WTC11 (cell line): Measurements from ENCODE around the gene CAB39L. TPM values are rescaled to one million over a fixed set of nuclear protein-coding genes. Genes with fewer than 3 reads are reported as not detected.

ENCODE experiments used
- ATAC-seq: fragments of 200-7000 bp; cut with Tn5 transposase; 2 replicates; pipeline ENCODE4 v1.10.0; 2021; ENCODE audit warnings: mild to moderate bottlenecking, moderate library complexity
- CTCF ChIA-PET: fragments of 300-600 bp; sonication (Branson Sonifier 250); formaldehyde crosslinking; loops from one replicate; lab custom pipeline; 2021; ENCODE audit warnings: antibody characterized with exemption; lab: Charles Lee
- POLR2A ChIA-PET: fragments of 350-600 bp; sonication (Branson Sonifier 250); formaldehyde crosslinking; loops from one replicate; lab custom pipeline; 2021; ENCODE audit warnings: antibody characterized with exemption; lab: Charles Lee
- DNase-seq: peaks from one replicate; pipeline ENCODE4 v3.0.0; 2021; ENCODE audit warnings: low spot score
- H3K27ac Mint-ChIP-seq: 2 replicates; pipeline ENCODE4 v1.8.0; 2021; ENCODE audit warnings: mixed read lengths
- H3K27me3 Mint-ChIP-seq: 2 replicates; pipeline ENCODE4 v1.8.0; 2021; ENCODE audit warnings: low read depth, mild to moderate bottlenecking, moderate library complexity, mixed read lengths
- H3K36me3 Mint-ChIP-seq: 2 replicates; pipeline ENCODE4 v1.8.0; 2021; ENCODE audit warnings: mixed read lengths
- H3K4me1 Mint-ChIP-seq: 2 replicates; pipeline ENCODE4 v1.8.0; 2022; ENCODE audit warnings: mixed read lengths
- H3K4me3 Mint-ChIP-seq: 2 replicates; pipeline ENCODE4 v1.8.0; 2021; ENCODE audit warnings: mild to moderate bottlenecking, moderate library complexity, mixed read lengths
- H3K9me3 Mint-ChIP-seq: 2 replicates; pipeline ENCODE4 v1.8.0; 2021; ENCODE audit warnings: mixed read lengths
- CBFB ChIP-seq: sonication (generic); formaldehyde crosslinking; IDR thresholded peaks from 2 replicates; pipeline ENCODE4 v1.8.1; 2022; ENCODE audit warnings: mild to moderate bottlenecking, low read depth, missing genetic modification reagents
- ELF4 ChIP-seq: sonication (generic); formaldehyde crosslinking; IDR thresholded peaks from 2 replicates; pipeline ENCODE4 v1.8.1; 2022; ENCODE audit warnings: low read depth, mild to moderate bottlenecking, moderate library complexity, missing genetic modification reagents
- ESRRA ChIP-seq: sonication (generic); formaldehyde crosslinking; IDR thresholded peaks from 2 replicates; pipeline ENCODE4 v1.8.1; 2022; ENCODE audit warnings: mild to moderate bottlenecking, missing genetic modification reagents, borderline replicate concordance
- ETV6 ChIP-seq: sonication (generic); formaldehyde crosslinking; IDR thresholded peaks from 2 replicates; pipeline ENCODE4 v1.8.1; 2022; ENCODE audit warnings: mild to moderate bottlenecking, missing genetic modification reagents
- FOXJ3 ChIP-seq: sonication (generic); formaldehyde crosslinking; IDR thresholded peaks from 2 replicates; pipeline ENCODE4 v1.9.0; 2021; ENCODE audit warnings: missing genetic modification reagents, mild to moderate bottlenecking, borderline replicate concordance
- FOXK1 ChIP-seq: sonication (generic); formaldehyde crosslinking; IDR thresholded peaks from 2 replicates; pipeline ENCODE4 v1.8.0; 2022; ENCODE audit warnings: mild to moderate bottlenecking, moderate library complexity, missing genetic modification reagents
- HMGA2 ChIP-seq: fragments of 250-450 bp; sonication (Bioruptor Pico); IDR thresholded peaks from 2 replicates; pipeline ENCODE4 v1.4.0; 2021; ENCODE audit warnings: mild to moderate bottlenecking, moderate library complexity
- IRF2 ChIP-seq: sonication (generic); formaldehyde crosslinking; IDR thresholded peaks from 2 replicates; pipeline ENCODE4 v1.8.0; 2022; ENCODE audit warnings: low read depth, missing genetic modification reagents, borderline replicate concordance
- MXD4 ChIP-seq: fragments of 250-450 bp; sonication (Bioruptor Pico); IDR thresholded peaks from 2 replicates; pipeline ENCODE4 v1.8.0; 2021; ENCODE audit warnings: mild to moderate bottlenecking, moderate library complexity, borderline replicate concordance
- NFE2L1 ChIP-seq: sonication (generic); formaldehyde crosslinking; IDR thresholded peaks from 2 replicates; pipeline ENCODE4 v1.8.1; 2023; ENCODE audit warnings: missing genetic modification reagents
- PRRX2 ChIP-seq: fragments of 250-450 bp; sonication (Bioruptor Pico); IDR thresholded peaks from 2 replicates; pipeline ENCODE4 v1.8.0; 2021; ENCODE audit warnings: mild to moderate bottlenecking
- SMAD3 ChIP-seq: sonication (generic); formaldehyde crosslinking; IDR thresholded peaks from 2 replicates; pipeline ENCODE4 v1.8.0; 2022; ENCODE audit warnings: missing genetic modification reagents, mild to moderate bottlenecking, borderline replicate concordance
- SMAD4 ChIP-seq: sonication (generic); formaldehyde crosslinking; IDR thresholded peaks from 2 replicates; pipeline ENCODE4 v1.8.0; 2022; ENCODE audit warnings: mild to moderate bottlenecking, missing genetic modification reagents
- TCF7 ChIP-seq: sonication (generic); formaldehyde crosslinking; IDR thresholded peaks from 2 replicates; pipeline ENCODE4 v1.8.0; 2022; ENCODE audit warnings: mild to moderate bottlenecking, low read depth, missing genetic modification reagents, moderate library complexity
- TP53 ChIP-seq: sonication (generic); formaldehyde crosslinking; IDR thresholded peaks from 2 replicates; pipeline ENCODE4 v1.8.1; 2023; ENCODE audit warnings: mild to moderate bottlenecking, missing genetic modification reagents
- ZNF121 ChIP-seq: sonication (generic); formaldehyde crosslinking; IDR thresholded peaks from 2 replicates; pipeline ENCODE4 v1.8.0; 2023; ENCODE audit warnings: missing genetic modification reagents
- ZNF263 ChIP-seq: sonication (generic); formaldehyde crosslinking; IDR thresholded peaks from 2 replicates; pipeline ENCODE4 v1.8.1; 2022; ENCODE audit warnings: low read depth, mild to moderate bottlenecking, moderate library complexity, missing genetic modification reagents
- ZNF671 ChIP-seq: fragments of 250-450 bp; sonication (Bioruptor Pico); IDR thresholded peaks from 2 replicates; pipeline ENCODE4 v1.8.0; 2021; ENCODE audit warnings: mild to moderate bottlenecking
- total RNA-seq: library from RNA; stranded (reverse); gene quantifications from 3 replicates; pipeline ENCODE4 v1.2.3, GENCODE V29; 2021
- TF ChIP-seq, protein P1 (sequence below): fragments of 250-450 bp; sonication (Bioruptor Pico); IDR thresholded peaks from 2 replicates; pipeline ENCODE4 v1.9.0; 2021; ENCODE audit warnings: mild to moderate bottlenecking
- TF ChIP-seq, protein P2 (sequence below): sonication (generic); formaldehyde crosslinking; IDR thresholded peaks from 2 replicates; pipeline ENCODE4 v1.8.0; 2023; ENCODE audit warnings: missing genetic modification reagents, mild to moderate bottlenecking, borderline replicate concordance
- TF ChIP-seq, protein P3 (sequence below): fragments of 250-450 bp; sonication (Bioruptor Pico); IDR thresholded peaks from 2 replicates; pipeline ENCODE4 v1.9.0; 2021; ENCODE audit warnings: mild to moderate bottlenecking
- TF ChIP-seq, protein P4 (sequence below): sonication (generic); formaldehyde crosslinking; IDR thresholded peaks from 2 replicates; pipeline ENCODE4 v1.8.1; 2022; ENCODE audit warnings: missing genetic modification reagents, borderline replicate concordance
- TF ChIP-seq, protein P5 (sequence below): sonication (generic); formaldehyde crosslinking; IDR thresholded peaks from 2 replicates; pipeline ENCODE4 v1.8.1; 2023; ENCODE audit warnings: mild to moderate bottlenecking, missing genetic modification reagents, moderate library complexity
- TF ChIP-seq, protein P6 (sequence below): sonication (generic); formaldehyde crosslinking; IDR thresholded peaks from 2 replicates; pipeline ENCODE4 v1.8.1; 2022; ENCODE audit warnings: mild to moderate bottlenecking, missing genetic modification reagents, moderate library complexity, borderline replicate concordance

Gene CAB39L
- total RNA-seq, 1 experiment from 2014 or later = 3.3 TPM

DNA sequence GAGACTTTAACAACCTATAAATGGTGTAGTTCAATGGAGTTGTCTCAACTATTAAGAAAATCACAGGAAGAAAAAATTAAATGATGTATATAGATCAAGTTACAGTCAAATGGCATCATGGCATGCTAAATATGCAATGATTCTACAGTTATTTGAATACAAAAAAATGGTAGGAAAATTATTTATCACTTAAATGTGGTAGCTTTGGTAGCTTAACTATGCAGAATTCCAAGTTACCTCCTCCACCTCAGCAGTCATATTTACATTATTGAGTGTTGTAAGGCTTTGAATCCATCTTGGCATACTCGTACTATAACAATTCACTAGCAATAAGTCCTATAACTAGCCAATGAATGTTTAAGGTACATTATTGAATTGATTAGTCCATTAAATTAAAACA is 36.8 kb downstream of the CAB39L start:
- Mint-ChIP-seq H3K36me3 (no peaks in the 10 kb centered on the region), H3K27ac (no peak overlapping the region), H3K9me3 (no peaks in the 10 kb centered on the region), H3K4me3 (no peak overlapping the region), H3K27me3 (peaks cover 59% of the 10 kb centered on the region), H3K4me1 (no peaks in the 10 kb centered on the region)
- ATAC-seq (no peak), DNase-seq (no peak)
- TF ChIP-seq ZNF671 (CRISPR knock-in tag) = no peak
- TF ChIP-seq CBFB (CRISPR knock-in tag) = no peak
- TF ChIP-seq SMAD3 (CRISPR knock-in tag) = no peak
- TF ChIP-seq, protein P1, sequence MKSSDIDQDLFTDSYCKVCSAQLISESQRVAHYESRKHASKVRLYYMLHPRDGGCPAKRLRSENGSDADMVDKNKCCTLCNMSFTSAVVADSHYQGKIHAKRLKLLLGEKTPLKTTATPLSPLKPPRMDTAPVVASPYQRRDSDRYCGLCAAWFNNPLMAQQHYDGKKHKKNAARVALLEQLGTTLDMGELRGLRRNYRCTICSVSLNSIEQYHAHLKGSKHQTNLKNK (CRISPR knock-in tag) = no peak
- TF ChIP-seq TP53 = no peak
- TF ChIP-seq, protein P2, sequence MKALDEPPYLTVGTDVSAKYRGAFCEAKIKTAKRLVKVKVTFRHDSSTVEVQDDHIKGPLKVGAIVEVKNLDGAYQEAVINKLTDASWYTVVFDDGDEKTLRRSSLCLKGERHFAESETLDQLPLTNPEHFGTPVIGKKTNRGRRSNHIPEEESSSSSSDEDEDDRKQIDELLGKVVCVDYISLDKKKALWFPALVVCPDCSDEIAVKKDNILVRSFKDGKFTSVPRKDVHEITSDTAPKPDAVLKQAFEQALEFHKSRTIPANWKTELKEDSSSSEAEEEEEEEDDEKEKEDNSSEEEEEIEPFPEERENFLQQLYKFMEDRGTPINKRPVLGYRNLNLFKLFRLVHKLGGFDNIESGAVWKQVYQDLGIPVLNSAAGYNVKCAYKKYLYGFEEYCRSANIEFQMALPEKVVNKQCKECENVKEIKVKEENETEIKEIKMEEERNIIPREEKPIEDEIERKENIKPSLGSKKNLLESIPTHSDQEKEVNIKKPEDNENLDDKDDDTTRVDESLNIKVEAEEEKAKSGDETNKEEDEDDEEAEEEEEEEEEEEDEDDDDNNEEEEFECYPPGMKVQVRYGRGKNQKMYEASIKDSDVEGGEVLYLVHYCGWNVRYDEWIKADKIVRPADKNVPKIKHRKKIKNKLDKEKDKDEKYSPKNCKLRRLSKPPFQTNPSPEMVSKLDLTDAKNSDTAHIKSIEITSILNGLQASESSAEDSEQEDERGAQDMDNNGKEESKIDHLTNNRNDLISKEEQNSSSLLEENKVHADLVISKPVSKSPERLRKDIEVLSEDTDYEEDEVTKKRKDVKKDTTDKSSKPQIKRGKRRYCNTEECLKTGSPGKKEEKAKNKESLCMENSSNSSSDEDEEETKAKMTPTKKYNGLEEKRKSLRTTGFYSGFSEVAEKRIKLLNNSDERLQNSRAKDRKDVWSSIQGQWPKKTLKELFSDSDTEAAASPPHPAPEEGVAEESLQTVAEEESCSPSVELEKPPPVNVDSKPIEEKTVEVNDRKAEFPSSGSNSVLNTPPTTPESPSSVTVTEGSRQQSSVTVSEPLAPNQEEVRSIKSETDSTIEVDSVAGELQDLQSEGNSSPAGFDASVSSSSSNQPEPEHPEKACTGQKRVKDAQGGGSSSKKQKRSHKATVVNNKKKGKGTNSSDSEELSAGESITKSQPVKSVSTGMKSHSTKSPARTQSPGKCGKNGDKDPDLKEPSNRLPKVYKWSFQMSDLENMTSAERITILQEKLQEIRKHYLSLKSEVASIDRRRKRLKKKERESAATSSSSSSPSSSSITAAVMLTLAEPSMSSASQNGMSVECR (CRISPR knock-in tag) = no peak
- TF ChIP-seq, protein P3, sequence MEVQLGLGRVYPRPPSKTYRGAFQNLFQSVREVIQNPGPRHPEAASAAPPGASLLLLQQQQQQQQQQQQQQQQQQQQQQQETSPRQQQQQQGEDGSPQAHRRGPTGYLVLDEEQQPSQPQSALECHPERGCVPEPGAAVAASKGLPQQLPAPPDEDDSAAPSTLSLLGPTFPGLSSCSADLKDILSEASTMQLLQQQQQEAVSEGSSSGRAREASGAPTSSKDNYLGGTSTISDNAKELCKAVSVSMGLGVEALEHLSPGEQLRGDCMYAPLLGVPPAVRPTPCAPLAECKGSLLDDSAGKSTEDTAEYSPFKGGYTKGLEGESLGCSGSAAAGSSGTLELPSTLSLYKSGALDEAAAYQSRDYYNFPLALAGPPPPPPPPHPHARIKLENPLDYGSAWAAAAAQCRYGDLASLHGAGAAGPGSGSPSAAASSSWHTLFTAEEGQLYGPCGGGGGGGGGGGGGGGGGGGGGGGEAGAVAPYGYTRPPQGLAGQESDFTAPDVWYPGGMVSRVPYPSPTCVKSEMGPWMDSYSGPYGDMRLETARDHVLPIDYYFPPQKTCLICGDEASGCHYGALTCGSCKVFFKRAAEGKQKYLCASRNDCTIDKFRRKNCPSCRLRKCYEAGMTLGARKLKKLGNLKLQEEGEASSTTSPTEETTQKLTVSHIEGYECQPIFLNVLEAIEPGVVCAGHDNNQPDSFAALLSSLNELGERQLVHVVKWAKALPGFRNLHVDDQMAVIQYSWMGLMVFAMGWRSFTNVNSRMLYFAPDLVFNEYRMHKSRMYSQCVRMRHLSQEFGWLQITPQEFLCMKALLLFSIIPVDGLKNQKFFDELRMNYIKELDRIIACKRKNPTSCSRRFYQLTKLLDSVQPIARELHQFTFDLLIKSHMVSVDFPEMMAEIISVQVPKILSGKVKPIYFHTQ (CRISPR knock-in tag) = no peak
- no peak for TF ChIP-seq ZNF121 (CRISPR knock-in tag)
- ChIA-PET CTCF (interaction anchor here (0.5 kb wide), 1 partner anchor 90 kb away, joined by 3 read pairs; no protein-coding TSS in a partner anchor), POLR2A (no interaction called here)

DNA sequence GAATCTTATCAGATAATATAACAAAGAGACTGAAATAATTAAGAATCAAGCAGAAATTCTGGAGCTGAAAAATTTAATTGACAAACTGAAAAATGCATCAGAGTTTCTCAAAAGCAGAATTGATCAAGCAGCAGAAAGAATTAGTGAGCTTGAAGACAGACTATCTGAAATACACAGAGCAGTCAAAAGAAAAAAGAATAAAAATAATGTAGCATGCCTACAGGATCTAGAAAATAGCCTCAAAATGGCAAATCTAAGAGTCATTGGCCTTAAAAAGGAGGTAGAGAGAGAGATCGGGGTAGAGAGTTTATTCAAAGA is 39.2 kb downstream of the CAB39L start:
- TF ChIP-seq, protein P4, sequence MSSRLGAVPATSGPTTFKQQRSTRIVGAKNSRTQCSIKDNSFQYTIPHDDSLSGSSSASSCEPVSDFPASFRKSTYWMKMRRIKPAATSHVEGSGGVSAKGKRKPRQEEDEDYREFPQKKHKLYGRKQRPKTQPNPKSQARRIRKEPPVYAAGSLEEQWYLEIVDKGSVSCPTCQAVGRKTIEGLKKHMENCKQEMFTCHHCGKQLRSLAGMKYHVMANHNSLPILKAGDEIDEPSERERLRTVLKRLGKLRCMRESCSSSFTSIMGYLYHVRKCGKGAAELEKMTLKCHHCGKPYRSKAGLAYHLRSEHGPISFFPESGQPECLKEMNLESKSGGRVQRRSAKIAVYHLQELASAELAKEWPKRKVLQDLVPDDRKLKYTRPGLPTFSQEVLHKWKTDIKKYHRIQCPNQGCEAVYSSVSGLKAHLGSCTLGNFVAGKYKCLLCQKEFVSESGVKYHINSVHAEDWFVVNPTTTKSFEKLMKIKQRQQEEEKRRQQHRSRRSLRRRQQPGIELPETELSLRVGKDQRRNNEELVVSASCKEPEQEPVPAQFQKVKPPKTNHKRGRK (CRISPR knock-in tag) = no peak
- TF ChIP-seq ELF4 (CRISPR knock-in tag) (no peak), ETV6 (no peak), FOXK1 (CRISPR knock-in tag) (no peak), PRRX2 (CRISPR knock-in tag) (no peak), ESRRA (CRISPR knock-in tag) (no peak), TCF7 (CRISPR knock-in tag) (no peak), FOXJ3 (CRISPR knock-in tag) (no peak), SMAD4 (CRISPR knock-in tag) (no peak), ZNF263 (no peak), NFE2L1 (CRISPR knock-in tag) (no peak), IRF2 (no peak), HMGA2 (CRISPR knock-in tag) (no peak), MXD4 (CRISPR knock-in tag) (no peak)
- TF ChIP-seq, protein P5, sequence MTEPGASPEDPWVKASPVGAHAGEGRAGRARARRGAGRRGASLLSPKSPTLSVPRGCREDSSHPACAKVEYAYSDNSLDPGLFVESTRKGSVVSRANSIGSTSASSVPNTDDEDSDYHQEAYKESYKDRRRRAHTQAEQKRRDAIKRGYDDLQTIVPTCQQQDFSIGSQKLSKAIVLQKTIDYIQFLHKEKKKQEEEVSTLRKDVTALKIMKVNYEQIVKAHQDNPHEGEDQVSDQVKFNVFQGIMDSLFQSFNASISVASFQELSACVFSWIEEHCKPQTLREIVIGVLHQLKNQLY (CRISPR knock-in tag) = no peak
- TF ChIP-seq, protein P6, sequence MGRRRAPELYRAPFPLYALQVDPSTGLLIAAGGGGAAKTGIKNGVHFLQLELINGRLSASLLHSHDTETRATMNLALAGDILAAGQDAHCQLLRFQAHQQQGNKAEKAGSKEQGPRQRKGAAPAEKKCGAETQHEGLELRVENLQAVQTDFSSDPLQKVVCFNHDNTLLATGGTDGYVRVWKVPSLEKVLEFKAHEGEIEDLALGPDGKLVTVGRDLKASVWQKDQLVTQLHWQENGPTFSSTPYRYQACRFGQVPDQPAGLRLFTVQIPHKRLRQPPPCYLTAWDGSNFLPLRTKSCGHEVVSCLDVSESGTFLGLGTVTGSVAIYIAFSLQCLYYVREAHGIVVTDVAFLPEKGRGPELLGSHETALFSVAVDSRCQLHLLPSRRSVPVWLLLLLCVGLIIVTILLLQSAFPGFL (CRISPR knock-in tag) = no peak
- TF ChIP-seq, protein P1 (CRISPR knock-in tag) = no peak
- H3K9me3 Mint-ChIP-seq = no peaks in the 10 kb centered on the region
- no peak for DNase-seq
- ChIA-PET CTCF (no interaction called here), POLR2A (no interaction called here)
- H3K27ac Mint-ChIP-seq = no peak overlapping the region
- H3K4me3 Mint-ChIP-seq = no peak overlapping the region
- H3K36me3 Mint-ChIP-seq = no peaks in the 10 kb centered on the region
- H3K4me1 Mint-ChIP-seq = peaks cover 10% of the 10 kb centered on the region
- peaks cover 35% of the 10 kb centered on the region for H3K27me3 Mint-ChIP-seq
- no peak for ATAC-seq
